ENCODE measurements around the gene NFIB.

GRCh38 chr9:14220256-14220655 is 93.7 kb downstream of the NFIB start:
- TF ChIP-seq POLR2A (IDR thresholded peaks at IDR 0.05) (no peak), CTCF (IDR thresholded peaks at IDR 0.05) (no peak), POLR2AphosphoS5 (IDR thresholded peaks at IDR 0.05) (no peak)
